H1 (cell line): ENCODE results near the gene SEL1L3. TPM values are rescaled to one million over a fixed set of nuclear protein-coding genes. Genes with fewer than 3 reads are reported as not detected.

Source experiments
- CTCF ChIA-PET: fragments of 300-600 bp; sonication (Branson Sonifier 250); formaldehyde crosslinking; loops from one replicate; lab custom pipeline; 2021; ENCODE audit not compliant: partially characterized antibody; lab: Charles Lee
- POLR2A ChIA-PET: fragments of 300-600 bp; sonication (Branson Sonifier 250); formaldehyde crosslinking; loops from one replicate; lab custom pipeline; 2021; ENCODE audit warnings: inconsistent platforms; ENCODE audit not compliant: partially characterized antibody; lab: Charles Lee
- DNase-seq, 2 experiments: peaks; one replicate each; pipeline versions ENCODE4 v3.0.0 to v3.0.0-alpha.2; 2010 to 2022; ENCODE audit warnings: low spot score in 2 of 2, low read depth in 1 of 2, mixed read lengths in 1 of 2
- FAIRE-seq: peaks from 2 replicates; lab custom pipeline; 2011; peaks lifted over from hg19 to GRCh38; lab: Jason Lieb, UNC
- H2AFZ ChIP-seq: 2 replicates; pipeline ENCODE4 v1.8.1; 2012; ENCODE audit warnings: low read length, inconsistent platforms
- H2AK5ac ChIP-seq: 2 replicates; pipeline ENCODE4 v1.6.1; 2013; ENCODE audit warnings: low read depth, low read length
- H2BK120ac ChIP-seq: replicated peaks from 2 replicates; pipeline ENCODE3; 2013; ENCODE audit warnings: low read depth, low read length, inconsistent platforms
- H2BK12ac ChIP-seq: 2 replicates; pipeline ENCODE4 v1.6.1; 2013; ENCODE audit warnings: low read depth, low read length
- H2BK15ac ChIP-seq: 2 replicates; pipeline ENCODE4 v1.6.1; 2013; ENCODE audit warnings: low read length
- H2BK20ac ChIP-seq: 2 replicates; pipeline ENCODE4 v1.6.1; 2013; ENCODE audit warnings: low read length
- H2BK5ac ChIP-seq: 2 replicates; pipeline ENCODE4 v1.6.1; 2013; ENCODE audit warnings: low read depth, low read length
- H3K14ac ChIP-seq: 2 replicates; pipeline ENCODE4 v1.6.1; 2013; ENCODE audit warnings: inconsistent platforms; ENCODE audit not compliant: insufficient read length
- H3K18ac ChIP-seq: 2 replicates; pipeline ENCODE4 v1.6.1; 2013; ENCODE audit warnings: low read length; ENCODE audit errors: extremely low read depth
- H3K23ac ChIP-seq: 2 replicates; pipeline ENCODE4 v1.6.1; 2013; ENCODE audit warnings: inconsistent platforms; ENCODE audit not compliant: insufficient read length
- H3K23me2 ChIP-seq: 2 replicates; pipeline ENCODE4 v1.6.1; 2013; ENCODE audit warnings: low read depth, low read length
- H3K27ac ChIP-seq: 2 replicates; pipeline ENCODE4 v1.6.1; 2011; ENCODE audit warnings: low read depth, low read length, inconsistent platforms
- H3K27me3 ChIP-seq, 4 experiments: replicated peaks in 1 of 4; 1 replicate in 1 of 4; 2 replicates in 3 of 4; pipeline versions ENCODE4 v1.6.1 to v1.8.1; 2011 to 2013; ENCODE audit warnings: low read length in 3 of 4, mild to moderate bottlenecking in 3 of 4, inconsistent platforms in 2 of 4, mixed read lengths in 2 of 4, moderate library complexity in 1 of 4; ENCODE audit not compliant: control insufficient read depth in 3 of 4, insufficient read depth in 3 of 4; ENCODE audit errors: extremely low read depth in 1 of 4
- H3K36me3 ChIP-seq, 4 experiments: 2 replicates each; pipeline versions ENCODE4 v1.6.1 to v1.8.1; 2011 to 2013; ENCODE audit warnings: mild to moderate bottlenecking in 4 of 4, low read length in 3 of 4, moderate library complexity in 2 of 4, control low read depth in 1 of 4, inconsistent platforms in 1 of 4; ENCODE audit not compliant: insufficient read depth in 4 of 4, control insufficient read depth in 2 of 4
- H3K4ac ChIP-seq: replicated peaks from 2 replicates; pipeline ENCODE3; 2013; ENCODE audit warnings: low read length, low read depth, mixed read lengths, inconsistent platforms; ENCODE audit not compliant: insufficient read length
- H3K4me1 ChIP-seq, 4 experiments: replicated peaks in 1 of 4; 1 replicate in 1 of 4; 2 replicates in 3 of 4; pipeline versions ENCODE4 v1.6.1 to v1.8.1; 2011 to 2013; ENCODE audit warnings: low read length in 3 of 4, inconsistent platforms in 2 of 4, mixed read lengths in 1 of 4; ENCODE audit not compliant: insufficient read depth in 4 of 4, control insufficient read depth in 3 of 4
- H3K4me2 ChIP-seq, 2 experiments: 2 replicates each; pipeline versions ENCODE4 v1.6.1 to v1.8.1; 2011 to 2013; ENCODE audit warnings: low read depth in 2 of 2, low read length in 2 of 2, control low read depth in 1 of 2, inconsistent platforms in 1 of 2, mild to moderate bottlenecking in 1 of 2; ENCODE audit not compliant: insufficient read depth in 1 of 2
- H3K4me3 ChIP-seq, 4 experiments: fragments of 200-600, 300-600 bp in 1 of 4; sonication (generic), shearing (Covaris generic), sonication (Bioruptor Twin) in 1 of 4; 2 replicates each; pipeline versions ENCODE4 v1.5.1 to v1.8.1; 2011 to 2016; ENCODE audit warnings: low read length in 4 of 4, low read depth in 3 of 4, control low read depth in 2 of 4, inconsistent platforms in 2 of 4, mild to moderate bottlenecking in 2 of 4, mixed read lengths in 1 of 4, moderate library complexity in 1 of 4; ENCODE audit not compliant: insufficient read depth in 2 of 4; ENCODE audit errors: extremely low read depth in 1 of 4
- H3K56ac ChIP-seq: replicated peaks from 2 replicates; pipeline ENCODE3; 2013; ENCODE audit warnings: low read depth, mild to moderate bottlenecking, mixed read lengths, low read length, inconsistent platforms; ENCODE audit not compliant: insufficient read length
- H3K79me1 ChIP-seq: 2 replicates; pipeline ENCODE4 v1.6.1; 2013; ENCODE audit warnings: low read depth, low read length, control low read depth
- H3K79me2 ChIP-seq, 2 experiments: 2 replicates each; pipeline versions ENCODE4 v1.6.1 to v1.8.1; 2012 to 2013; ENCODE audit warnings: low read length in 2 of 2, mild to moderate bottlenecking in 2 of 2, inconsistent platforms in 1 of 2; ENCODE audit not compliant: insufficient read depth in 2 of 2, control insufficient read depth in 1 of 2
- H3K9ac ChIP-seq, 4 experiments: replicated peaks in 1 of 4; 1 replicate in 1 of 4; 2 replicates in 3 of 4; pipeline versions ENCODE4 v1.6.1 to v1.8.1; 2011 to 2013; ENCODE audit warnings: low read depth in 3 of 4, low read length in 3 of 4, control low read depth in 2 of 4, mild to moderate bottlenecking in 2 of 4, moderate library complexity in 2 of 4, inconsistent platforms in 1 of 4; ENCODE audit errors: extremely low read depth in 1 of 4
- H3K9me3 ChIP-seq, 2 experiments: 2 replicates each; pipeline versions ENCODE4 v1.6.1 to v1.8.1; 2012 to 2013; ENCODE audit warnings: mild to moderate bottlenecking in 2 of 2, moderate library complexity in 2 of 2, control low read depth in 1 of 2, inconsistent platforms in 1 of 2, low read depth in 1 of 2, low read length in 1 of 2, mixed read lengths in 1 of 2; ENCODE audit not compliant: insufficient read depth in 2 of 2
- H4K20me1 ChIP-seq, 2 experiments: replicated peaks in 1 of 2; 2 replicates each; pipeline versions ENCODE3 to v1.8.1; 2011 to 2013; ENCODE audit warnings: inconsistent platforms in 2 of 2, low read length in 2 of 2, mild to moderate bottlenecking in 1 of 2; ENCODE audit not compliant: insufficient read depth in 2 of 2, control insufficient read depth in 1 of 2
- H4K5ac ChIP-seq: 2 replicates; pipeline ENCODE4 v1.6.1; 2013; ENCODE audit warnings: low read length, low read depth, mixed read lengths, inconsistent platforms; ENCODE audit not compliant: insufficient read length
- H4K8ac ChIP-seq: 2 replicates; pipeline ENCODE4 v1.8.0; 2013; ENCODE audit warnings: mild to moderate bottlenecking, moderate library complexity, low read length, inconsistent platforms; ENCODE audit not compliant: insufficient read depth; ENCODE audit errors: extremely low read depth
- H4K91ac ChIP-seq: replicated peaks from 2 replicates; pipeline ENCODE3; 2013; ENCODE audit warnings: low read length, mixed read lengths, inconsistent platforms; ENCODE audit not compliant: insufficient read length
- CBX5 ChIP-seq: fragments of 300-800, 300-1000 bp; sonication (generic); IDR thresholded peaks from 2 replicates; pipeline ENCODE4 v1.7.1; 2016; ENCODE audit warnings: antibody characterized with exemption, low read length, low read depth
- CHD2 ChIP-seq: IDR thresholded peaks from 2 replicates; pipeline ENCODE4 v1.6.1; 2012; ENCODE audit warnings: low read length, improper control_type of control experiment
- FOSL1 ChIP-seq: IDR thresholded peaks from 2 replicates; pipeline ENCODE4 v1.6.1; 2011; ENCODE audit warnings: mild to moderate bottlenecking, low read depth, low read length, moderate library complexity; ENCODE audit not compliant: insufficient read depth
- WGBS, 2 experiments: shearing (Covaris generic) in 1 of 2; methylation state at CpG; one replicate each; pipeline versions ENCODE4 v1.1.6 to v1.1.7; 2013 to 2015; ENCODE audit warnings: low lambda C conversion rate in 2 of 2, mixed read lengths in 2 of 2, inconsistent platforms in 1 of 2, low coverage in 1 of 2, missing lambda C conversion rate in 1 of 2; ENCODE audit not compliant: insufficient replicate concordance in 2 of 2, insufficient coverage in 1 of 2, insufficient read length in 1 of 2; ENCODE audit errors: extremely low coverage in 1 of 2, missing lambda C conversion rate in 1 of 2; 5-methylcytosine and 5-hydroxymethylcytosine counted together
- polyA plus RNA-seq, 7 experiments: library from polyadenylated mRNA; depleted of rRNA in 3 of 7; stranded (reverse) in 5 of 7; unstranded in 2 of 7; fragments of >200 nt in 5 of 7; fragments of 200-250 nt in 2 of 7; gene quantifications; 1 replicate in 5 of 7; 2 replicates in 1 of 7; 4 replicates in 1 of 7; pipeline versions ENCODE4 v1.2.1 to v1.2.3, GENCODE V29; 2011 to 2013; ENCODE audit warnings: missing spikeins in 2 of 7, mixed read lengths in 2 of 7
- total RNA-seq: library from RNA; stranded (reverse); fragmentation: NEBNext Ultra II Directional; extraction: Animal tissue kit (Norgen Biotek cat#: 25700); gene quantifications from 2 replicates; pipeline ENCODE4 v1.2.1, GENCODE V29; 2021
- TF ChIP-seq, protein P1 (sequence below): IDR thresholded peaks from 2 replicates; pipeline ENCODE4 v1.6.1; 2012; ENCODE audit warnings: inconsistent platforms

SEL1L3 gene
- total and polyA plus RNA-seq, 2 of the 8 experiments (the other 6 are each of a cell fraction or from before 2014, with no cell fraction given), result 18.2 to 54.0 TPM

DNA sequence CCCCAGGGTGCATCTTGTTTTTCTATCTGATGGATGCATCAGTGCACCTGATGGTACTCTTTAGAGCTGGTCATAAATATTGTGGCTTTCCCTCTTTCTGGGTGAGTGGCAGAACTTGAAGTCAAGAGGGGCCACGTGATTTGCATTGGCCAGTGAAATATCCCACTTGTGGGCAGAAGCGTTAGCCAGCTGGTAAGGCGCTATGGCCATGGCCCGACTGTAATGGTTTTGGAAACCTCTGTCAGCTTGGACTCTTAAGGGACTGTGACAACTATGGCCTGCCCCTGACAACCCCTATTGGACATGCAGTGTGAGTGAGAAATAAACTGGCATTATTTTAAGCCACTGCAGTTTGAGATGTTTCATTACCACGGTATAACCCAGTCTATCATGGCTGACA, 72.8 kb downstream of the SEL1L3 start:
- Histone ChIP-seq H2AFZ (no peak overlapping the region), H3K36me3 (peaks cover 0 to 20% (median 13%) of the 10 kb centered on the region in 4 experiments; a peak in 6 of 8 replicates), H3K27ac (no peak overlapping the region), H3K9ac (no peak overlapping the region), H3K4me3 (no peak overlapping the region), H2BK15ac (no peak overlapping the region), H4K8ac (no peak overlapping the region), H2BK5ac (no peak overlapping the region), H3K18ac (no peak overlapping the region), H2BK20ac (no peak overlapping the region), H2AK5ac (no peak overlapping the region), H3K56ac (no peak overlapping the region), H4K5ac (no peak overlapping the region), H3K23ac (no peak overlapping the region), H3K14ac (no peak overlapping the region), H3K27me3 (no peaks in the 10 kb centered on the region), H3K79me2 (no peaks in the 10 kb centered on the region), H4K91ac (no peak overlapping the region), H3K4me2 (no peak overlapping the region), H3K4ac (no peak overlapping the region), H4K20me1 (no peaks in the 10 kb centered on the region), H3K9me3 (no peaks in the 10 kb centered on the region), H3K23me2 (no peaks in the 10 kb centered on the region; the same call in 1 of the 2 replicates), H3K4me1 (no peaks in the 10 kb centered on the region), H2BK120ac (no peak overlapping the region), H2BK12ac (no peak overlapping the region), H3K79me1 (no peaks in the 10 kb centered on the region)
- ChIA-PET CTCF (interaction anchor here (0.7 to 1.9 kb wide), 2 partner anchors 12 to 343 kb away, joined by 3 to 5 read pairs; no protein-coding TSS in a partner anchor), POLR2A (no interaction called here)
- DNase-seq, result no peak
- no peak for FAIRE-seq
- 96% methylated on average over 5 of the region's 5 CpGs; no CpG with 5 or more reads in 1 of the 2 experiments for WGBS, 2 experiments
- TF ChIP-seq FOSL1, result no peak
- TF ChIP-seq, protein P1, sequence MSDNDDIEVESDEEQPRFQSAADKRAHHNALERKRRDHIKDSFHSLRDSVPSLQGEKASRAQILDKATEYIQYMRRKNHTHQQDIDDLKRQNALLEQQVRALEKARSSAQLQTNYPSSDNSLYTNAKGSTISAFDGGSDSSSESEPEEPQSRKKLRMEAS, result no peak
- no peak for TF ChIP-seq CHD2
- no peak for TF ChIP-seq CBX5
